ENCODE data around the gene MEGF11.

MEGF11 gene

GRCh38 chr15:66253418-66254088 is at the start of gene MEGF11:
Gene MEGF11, minus strand, starts transcription at chr15:66253750. Its CDS starts 125,347 bp downstream, at chr15:66128403.
- no peak for DNase-seq (ENCODE audit: low read depth)

GRCh38 chr15:66302489-66303278 is 49.1 kb upstream of the MEGF11 start:
- no peak for DNase-seq (ENCODE audit: low read depth)

- DNase-seq (ENCODE audit: low read depth), result no peak
These were observed 45.3 kb upstream of the MEGF11 start for GRCh38 chr15:66298803-66299251.

GRCh38 chr15:66296186-66296585 is 42.6 kb upstream of the MEGF11 start:
- no peak for DNase-seq (ENCODE audit: low read depth)

- no peak for DNase-seq (ENCODE audit: low read depth)
These were observed 41.3 kb upstream of the MEGF11 start for GRCh38 chr15:66294932-66295235.

- no peak for DNase-seq (ENCODE audit: low read depth)
These were observed 40.8 kb upstream of the MEGF11 start for GRCh38 chr15:66294157-66294931.

- DNase-seq (ENCODE audit: low read depth), result peak; percentile 63
These were observed 40.0 kb upstream of the MEGF11 start, which contains the start of gene DIS3L for GRCh38 chr15:66293419-66294156. Gene DIS3L, plus strand, starts transcription at chr15:66293568. Its CDS starts 29 bp downstream, at chr15:66293597.

- DNase-seq (ENCODE audit: low read depth), result no peak
These were observed 39.2 kb upstream of the MEGF11 start for GRCh38 chr15:66292571-66293418.

GRCh38 chr15:66291816-66292570 is 38.4 kb upstream of the MEGF11 start:
- no peak for DNase-seq (ENCODE audit: low read depth)

- DNase-seq (ENCODE audit: low read depth), result no peak
These were observed 37.0 kb upstream of the MEGF11 start for GRCh38 chr15:66290518-66290917.

- no peak for DNase-seq (ENCODE audit: low read depth)
These were observed 36.5 kb upstream of the MEGF11 start for GRCh38 chr15:66290007-66290406.

GRCh38 chr15:66288551-66289185 is 35.1 kb upstream of the MEGF11 start:
- no peak for DNase-seq (ENCODE audit: low read depth)

- DNase-seq (ENCODE audit: low read depth), result no peak
These were observed 34.5 kb upstream of the MEGF11 start for GRCh38 chr15:66288093-66288492.

- DNase-seq (ENCODE audit: low read depth), result no peak
These were observed 34.0 kb upstream of the MEGF11 start for GRCh38 chr15:66287461-66288057.

- no peak for DNase-seq (ENCODE audit: low read depth)
These were observed 32.2 kb upstream of the MEGF11 start for GRCh38 chr15:66285533-66286280.

- DNase-seq (ENCODE audit: low read depth), result no peak
These were observed 30.7 kb upstream of the MEGF11 start for GRCh38 chr15:66284271-66284670.

GRCh38 chr15:66278671-66279070 is 25.1 kb upstream of the MEGF11 start:
- no peak for DNase-seq (ENCODE audit: low read depth)

- DNase-seq (ENCODE audit: low read depth), result no peak
These were observed 24.5 kb upstream of the MEGF11 start for GRCh38 chr15:66278056-66278455.

- DNase-seq (ENCODE audit: low read depth), result no peak
These were observed 23.0 kb upstream of the MEGF11 start for GRCh38 chr15:66276546-66276945.
